Neural cell (in vitro differentiated cells): ENCODE measurements around the gene F2R. TPM values are rescaled to one million over a fixed set of nuclear protein-coding genes. Genes with fewer than 3 reads are reported as not detected.
"Not testable (repeated sequence)": the region's sequence is repeated elsewhere in the genome, so short reads cannot be mapped to it uniquely, and the experiment has no call there.

Experiments used
- H2AFZ ChIP-seq: fragments of 200-600, 300-800 bp; sonication (generic), shearing (Covaris generic); 2 replicates; pipeline ENCODE4 v1.6.0; 2014; ENCODE audit warnings: low read depth, mild to moderate bottlenecking, antibody characterized with exemption, low read length, moderate library complexity
- H3F3A ChIP-seq: fragments of 200-600 bp; shearing (Covaris generic); 2 replicates; pipeline ENCODE4 v1.6.1; 2016; ENCODE audit warnings: mild to moderate bottlenecking, moderate library complexity, mixed read lengths, antibody characterized with exemption, low read length; ENCODE audit not compliant: insufficient read depth, poor library complexity, severe bottlenecking
- H3K27ac ChIP-seq: fragments of 200-600, 300-800 bp; sonication (generic), shearing (Covaris generic); 2 replicates; pipeline ENCODE4 v1.5.1; 2014; ENCODE audit warnings: mild to moderate bottlenecking, low read length, moderate library complexity
- H3K27me3 ChIP-seq: fragments of 300-800, 200-600 bp; sonication (generic), shearing (Covaris generic); 2 replicates; pipeline ENCODE4 v1.6.0; 2014; ENCODE audit warnings: mild to moderate bottlenecking, low read depth, low read length, moderate library complexity; ENCODE audit not compliant: insufficient read depth
- H3K36me3 ChIP-seq: fragments of 300-800, 200-600 bp; sonication (generic), shearing (Covaris generic); 2 replicates; pipeline ENCODE4 v1.5.1; 2014; ENCODE audit warnings: mild to moderate bottlenecking, antibody characterized with exemption, low read length, moderate library complexity; ENCODE audit not compliant: insufficient read depth
- H3K4me2 ChIP-seq: fragments of 300-800, 200-600 bp; sonication (generic), shearing (Covaris generic); 2 replicates; pipeline ENCODE4 v1.6.0; 2014; ENCODE audit warnings: mild to moderate bottlenecking, low read length
- H3K4me3 ChIP-seq: fragments of 300-800, 200-600 bp; sonication (generic), shearing (Covaris generic); 2 replicates; pipeline ENCODE4 v1.5.1; 2014; ENCODE audit warnings: mild to moderate bottlenecking, low read length, moderate library complexity
- H3K79me2 ChIP-seq: fragments of 200-600 bp; shearing (Covaris generic); replicated peaks from 2 replicates; pipeline ENCODE4 v1.6.0; 2014; ENCODE audit warnings: mild to moderate bottlenecking, low read length, moderate library complexity; ENCODE audit not compliant: insufficient read depth
- H3K9ac ChIP-seq: fragments of 300-800, 200-600 bp; sonication (generic), shearing (Covaris generic); 2 replicates; pipeline ENCODE4 v1.6.1; 2016; ENCODE audit warnings: mild to moderate bottlenecking, low read length, mixed read lengths
- H3K9me2 ChIP-seq: fragments of 200-600 bp; shearing (Covaris generic); 2 replicates; pipeline ENCODE4 v1.6.1; 2016; ENCODE audit warnings: mild to moderate bottlenecking, low read length, mixed read lengths; ENCODE audit not compliant: insufficient read depth
- H3K9me3 ChIP-seq: fragments of 200-600, 300-800 bp; sonication (generic), shearing (Covaris generic); 2 replicates; pipeline ENCODE4 v1.6.1; 2016; ENCODE audit warnings: mild to moderate bottlenecking, mixed run types, low read length, moderate library complexity, mixed read lengths
- H4K20me1 ChIP-seq: fragments of 200-600 bp; shearing (Covaris generic); 2 replicates; pipeline ENCODE4 v1.6.1; 2016; ENCODE audit warnings: mild to moderate bottlenecking, mixed run types; ENCODE audit not compliant: insufficient read depth
- CTCF ChIP-seq: fragments of 450-650 bp; IDR thresholded peaks from 2 replicates; pipeline ENCODE4 v1.5.1; 2014; ENCODE audit warnings: antibody characterized with exemption, mild to moderate bottlenecking, moderate library complexity; ENCODE audit not compliant: poor library complexity, severe bottlenecking
- EP300 ChIP-seq: fragments of 450-650 bp; conservative IDR thresholded peaks from 2 replicates; pipeline ENCODE4 v1.6.1; 2014; ENCODE audit warnings: antibody characterized with exemption, mild to moderate bottlenecking, moderate library complexity; ENCODE audit not compliant: poor library complexity, severe bottlenecking
- EZH2 ChIP-seq: fragments of 200-600, 300-800 bp; shearing (Covaris generic), sonication (generic); IDR thresholded peaks from 2 replicates; pipeline ENCODE4 v1.6.1; 2014; ENCODE audit warnings: antibody characterized with exemption, low read length, borderline replicate concordance, mild to moderate bottlenecking; ENCODE audit not compliant: insufficient read depth, poor library complexity, severe bottlenecking
- MXI1 ChIP-seq: fragments of 450-650 bp; conservative IDR thresholded peaks from 2 replicates; pipeline ENCODE4 v1.6.1; 2014; ENCODE audit warnings: antibody characterized with exemption, mild to moderate bottlenecking; ENCODE audit not compliant: poor library complexity, severe bottlenecking
- POLR2AphosphoS5 ChIP-seq: IDR thresholded peaks from 2 replicates; pipeline ENCODE4 v1.6.1; 2012
- RAD21 ChIP-seq: fragments of 450-650 bp; conservative IDR thresholded peaks from 2 replicates; pipeline ENCODE4 v1.6.1; 2014; ENCODE audit warnings: antibody characterized with exemption, mild to moderate bottlenecking, moderate library complexity
- SMC3 ChIP-seq: fragments of 450-650 bp; conservative IDR thresholded peaks from 2 replicates; pipeline ENCODE4 v1.6.1; 2014; ENCODE audit warnings: antibody characterized with exemption, mild to moderate bottlenecking, moderate library complexity; ENCODE audit not compliant: poor library complexity
- TAF1 ChIP-seq: IDR thresholded peaks from 2 replicates; pipeline ENCODE4 v1.6.1; 2012; ENCODE audit warnings: low read depth
- polyA plus RNA-seq: library from polyadenylated mRNA; depleted of rRNA; stranded (reverse); fragments of >200 nt; gene quantifications from 2 replicates; pipeline ENCODE4 v1.2.3, GENCODE V29; 2014
- TF ChIP-seq, protein P1 (sequence below): IDR thresholded peaks from 2 replicates; pipeline ENCODE4 v1.6.1; 2012; ENCODE audit warnings: borderline replicate concordance

F2R gene
- polyA plus RNA-seq, 1 donor from 2014 or later: 35.9 TPM

GRCh38 chr5:76780616-76781015 is 64.7 kb downstream of the F2R start:
- not testable (repeated sequence) for H3K27ac ChIP-seq, H3K9me2 ChIP-seq, H2AFZ ChIP-seq, H3K79me2 ChIP-seq, H3K9ac ChIP-seq, H3K27me3 ChIP-seq, H3F3A ChIP-seq, H3K4me2 ChIP-seq, H3K4me3 ChIP-seq, H3K36me3 ChIP-seq, H4K20me1 ChIP-seq, H3K9me3 ChIP-seq

DNA sequence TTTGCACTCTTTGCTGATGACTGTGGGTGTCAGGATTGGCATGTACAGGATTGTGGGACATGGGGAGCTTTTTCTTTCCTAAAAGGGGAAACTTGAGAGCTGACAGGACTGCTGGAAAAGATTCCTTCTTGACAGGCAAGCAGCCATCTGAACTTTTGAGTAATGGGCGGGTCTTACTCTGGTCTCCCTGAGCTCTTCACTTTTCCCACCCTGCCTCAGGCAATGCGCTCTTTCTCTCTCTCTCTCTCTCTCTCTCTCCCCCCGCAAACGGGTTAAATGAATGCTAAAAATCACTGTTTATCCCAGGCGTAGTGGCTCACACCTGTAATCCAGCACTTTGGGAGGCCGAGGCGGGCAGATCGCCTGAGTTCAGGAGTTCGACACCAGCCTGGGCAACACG is 65.8 kb downstream of the F2R start:
- H3K9ac ChIP-seq: no peak overlapping the region
- no peaks in the 10 kb centered on the region for H3F3A ChIP-seq
- H3K9me2 ChIP-seq: no peaks in the 10 kb centered on the region
- no peak overlapping the region for H3K4me3 ChIP-seq
- TF ChIP-seq POLR2AphosphoS5 (no peak), EZH2 (no peak), SMC3 (no peak), MXI1 (no peak), TAF1 (no peak), EP300 (no peak), RAD21 (no peak), CTCF (no peak)
- TF ChIP-seq, protein P1, sequence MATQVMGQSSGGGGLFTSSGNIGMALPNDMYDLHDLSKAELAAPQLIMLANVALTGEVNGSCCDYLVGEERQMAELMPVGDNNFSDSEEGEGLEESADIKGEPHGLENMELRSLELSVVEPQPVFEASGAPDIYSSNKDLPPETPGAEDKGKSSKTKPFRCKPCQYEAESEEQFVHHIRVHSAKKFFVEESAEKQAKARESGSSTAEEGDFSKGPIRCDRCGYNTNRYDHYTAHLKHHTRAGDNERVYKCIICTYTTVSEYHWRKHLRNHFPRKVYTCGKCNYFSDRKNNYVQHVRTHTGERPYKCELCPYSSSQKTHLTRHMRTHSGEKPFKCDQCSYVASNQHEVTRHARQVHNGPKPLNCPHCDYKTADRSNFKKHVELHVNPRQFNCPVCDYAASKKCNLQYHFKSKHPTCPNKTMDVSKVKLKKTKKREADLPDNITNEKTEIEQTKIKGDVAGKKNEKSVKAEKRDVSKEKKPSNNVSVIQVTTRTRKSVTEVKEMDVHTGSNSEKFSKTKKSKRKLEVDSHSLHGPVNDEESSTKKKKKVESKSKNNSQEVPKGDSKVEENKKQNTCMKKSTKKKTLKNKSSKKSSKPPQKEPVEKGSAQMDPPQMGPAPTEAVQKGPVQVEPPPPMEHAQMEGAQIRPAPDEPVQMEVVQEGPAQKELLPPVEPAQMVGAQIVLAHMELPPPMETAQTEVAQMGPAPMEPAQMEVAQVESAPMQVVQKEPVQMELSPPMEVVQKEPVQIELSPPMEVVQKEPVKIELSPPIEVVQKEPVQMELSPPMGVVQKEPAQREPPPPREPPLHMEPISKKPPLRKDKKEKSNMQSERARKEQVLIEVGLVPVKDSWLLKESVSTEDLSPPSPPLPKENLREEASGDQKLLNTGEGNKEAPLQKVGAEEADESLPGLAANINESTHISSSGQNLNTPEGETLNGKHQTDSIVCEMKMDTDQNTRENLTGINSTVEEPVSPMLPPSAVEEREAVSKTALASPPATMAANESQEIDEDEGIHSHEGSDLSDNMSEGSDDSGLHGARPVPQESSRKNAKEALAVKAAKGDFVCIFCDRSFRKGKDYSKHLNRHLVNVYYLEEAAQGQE: no peak
- H3K27me3 ChIP-seq: no peaks in the 10 kb centered on the region
- no peak overlapping the region for H2AFZ ChIP-seq
- no peaks in the 10 kb centered on the region for H3K79me2 ChIP-seq
- no peaks in the 10 kb centered on the region for H3K9me3 ChIP-seq
- no peaks in the 10 kb centered on the region for H4K20me1 ChIP-seq
- H3K4me2 ChIP-seq: no peak overlapping the region
- H3K27ac ChIP-seq: no peak overlapping the region
- no peaks in the 10 kb centered on the region for H3K36me3 ChIP-seq

- TF ChIP-seq EP300 (no peak), POLR2AphosphoS5 (no peak), EZH2 (no peak), CTCF (no peak), RAD21 (no peak), TAF1 (no peak)
- no peak overlapping the region for H3K9ac ChIP-seq
- no peak overlapping the region for H3K4me3 ChIP-seq
- no peaks in the 10 kb centered on the region for H4K20me1 ChIP-seq
- no peaks in the 10 kb centered on the region for H3F3A ChIP-seq
- H3K36me3 ChIP-seq: no peaks in the 10 kb centered on the region
- no peaks in the 10 kb centered on the region for H3K27me3 ChIP-seq
- no peak overlapping the region for H2AFZ ChIP-seq
- no peaks in the 10 kb centered on the region for H3K9me3 ChIP-seq
- no peak overlapping the region for H3K27ac ChIP-seq
- H3K4me2 ChIP-seq: no peak overlapping the region
- no peaks in the 10 kb centered on the region for H3K79me2 ChIP-seq
- no peaks in the 10 kb centered on the region for H3K9me2 ChIP-seq
Observed at GRCh38 chr5:76782444-76782843, 66.5 kb downstream of the F2R start.
